ENCODE results near the gene MTUS2. TPM values are rescaled to one million over a fixed set of nuclear protein-coding genes. Genes with fewer than 3 reads are reported as not detected.

The MTUS2 gene
- total and polyA plus RNA-seq, 10 of the 15 experiments (the other 5 are each of a cell fraction or from before 2014, with no cell fraction given) = under 0.01 to 0.05 (median 0.02) TPM; not detected in 6

DNA sequence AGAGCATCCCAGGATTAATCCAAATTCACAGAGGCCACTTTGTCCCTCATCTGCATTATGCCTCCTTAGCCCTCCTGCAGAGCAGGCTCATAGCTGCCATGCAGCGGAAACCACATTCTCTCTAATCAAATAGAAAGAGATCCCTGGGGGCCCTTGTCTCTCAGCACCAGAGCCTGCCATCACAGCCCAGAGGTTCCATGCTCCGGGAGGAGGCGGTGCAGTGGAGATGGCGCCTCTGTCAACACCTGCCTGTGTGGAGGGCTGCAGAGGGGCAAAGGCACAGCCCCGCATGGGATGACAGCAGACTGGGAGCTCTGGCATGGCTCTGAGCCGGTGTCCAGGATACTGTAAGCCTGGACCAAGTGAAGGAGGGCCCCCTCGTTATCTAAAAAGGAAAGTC lies 664.1 kb downstream of the MTUS2 start:
- intact Hi-C loops (cut with micrococcal nuclease; ENCODE audit: unreplicated experiment) = no loop called here
- Histone ChIP-seq H2AFZ (ENCODE audit: control insufficient read depth, low read depth, low read length) (no peak overlapping the region), H3K27me3 (replicated peaks in 1 of 2; ENCODE audit: control insufficient read depth in 2 of 2, insufficient read depth in 2 of 2, low read length in 1 of 2) (no peaks in the 10 kb centered on the region; a peak in 1 of 4 replicates), H3K4me3 (no peak overlapping the region), H3K27ac (ENCODE audit: control insufficient read depth, insufficient read depth) (no peak overlapping the region), H3K4me2 (ENCODE audit: control insufficient read depth, insufficient read depth) (no peak overlapping the region), H3K9ac (ENCODE audit: control insufficient read depth, insufficient read depth, low read length) (no peak overlapping the region), H4K20me1 (ENCODE audit: control insufficient read depth, insufficient read depth) (no peaks in the 10 kb centered on the region), H3K4me1 (ENCODE audit: control insufficient read depth, insufficient read depth, low read length) (no peaks in the 10 kb centered on the region), H3K79me2 (ENCODE audit: control insufficient read depth, insufficient read depth, low read length) (no peaks in the 10 kb centered on the region), H3K36me3 (ENCODE audit: control insufficient read depth in 2 of 2, insufficient read depth in 2 of 2, low read length in 1 of 2) (no peaks in the 10 kb centered on the region), H3K9me3 (replicated peaks; ENCODE audit: control insufficient read depth, insufficient read depth, low read length) (no peaks in the 10 kb centered on the region)
- WGBS (ENCODE audit: insufficient coverage, insufficient replicate concordance, low lambda C conversion rate, missing lambda C conversion rate) = 6% methylated on average over 7 of the region's 7 CpGs
- ATAC-seq (peak; percentile 65), FAIRE-seq (no peak), DNase-seq (ENCODE audit: low read depth, low spot score) (no peak)
- ChIA-PET CTCF (interaction anchor here (0.6 to 2.3 kb wide), 4 partner anchors 11 to 628 kb away, joined by 3 to 8 read pairs (median 3); no protein-coding TSS in a partner anchor), POLR2A (no interaction called here), SMC1A (ENCODE audit: uncharacterized antibody, unreplicated experiment) (interaction anchor here (1.1 kb wide), 1 partner anchor 11 kb away, joined by 3 read pairs; no protein-coding TSS in a partner anchor), RAD21 (ENCODE audit: unreplicated experiment) (interaction anchor here (0.8 kb wide), 1 partner anchor 11 kb away, joined by 3 read pairs; no protein-coding TSS in a partner anchor)
- in situ Hi-C loops (cut with MboI) = no loop called here
- BruUV-seq (replicated peaks) = no TSS peak
- TF ChIP-seq, protein P1, sequence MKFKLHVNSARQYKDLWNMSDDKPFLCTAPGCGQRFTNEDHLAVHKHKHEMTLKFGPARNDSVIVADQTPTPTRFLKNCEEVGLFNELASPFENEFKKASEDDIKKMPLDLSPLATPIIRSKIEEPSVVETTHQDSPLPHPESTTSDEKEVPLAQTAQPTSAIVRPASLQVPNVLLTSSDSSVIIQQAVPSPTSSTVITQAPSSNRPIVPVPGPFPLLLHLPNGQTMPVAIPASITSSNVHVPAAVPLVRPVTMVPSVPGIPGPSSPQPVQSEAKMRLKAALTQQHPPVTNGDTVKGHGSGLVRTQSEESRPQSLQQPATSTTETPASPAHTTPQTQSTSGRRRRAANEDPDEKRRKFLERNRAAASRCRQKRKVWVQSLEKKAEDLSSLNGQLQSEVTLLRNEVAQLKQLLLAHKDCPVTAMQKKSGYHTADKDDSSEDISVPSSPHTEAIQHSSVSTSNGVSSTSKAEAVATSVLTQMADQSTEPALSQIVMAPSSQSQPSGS (IDR thresholded peaks at IDR 0.05; ENCODE audit: low read length) = no peak
- TF ChIP-seq LARP7 (IDR thresholded peaks at IDR 0.05) = no peak
- TF ChIP-seq YY1 (IDR thresholded peaks at IDR 0.05; ENCODE audit: low read depth, low read length) = no peak
- TF ChIP-seq SIX5 (IDR thresholded peaks at IDR 0.05; ENCODE audit: low read depth, low read length, severe bottlenecking) = no peak

GRCh38 chr13:29484796-29485195 lies 664.7 kb downstream of the MTUS2 start:
- no peak for ATAC-seq
- ChIA-PET SMC1A (ENCODE audit: uncharacterized antibody, unreplicated experiment) (interaction anchor here (0.6 to 1.1 kb wide), 2 partner anchors 11 to 20 kb away, joined by 3 read pairs; no protein-coding TSS in a partner anchor), RAD21 (ENCODE audit: unreplicated experiment) (interaction anchor here (0.8 kb wide), 1 partner anchor 11 kb away, joined by 3 read pairs; no protein-coding TSS in a partner anchor), POLR2A (interaction anchor here (0.5 kb wide), 1 partner anchor 10 kb away, joined by 3 read pairs; no protein-coding TSS in a partner anchor), CTCF (interaction anchor here (0.8 to 2.3 kb wide), 4 partner anchors 11 to 628 kb away, joined by 3 to 8 read pairs (median 4); no protein-coding TSS in a partner anchor)
- no peak overlapping the region for H2AFZ ChIP-seq (ENCODE audit: control insufficient read depth, low read depth, low read length)
- no peak overlapping the region for H3K4me2 ChIP-seq (ENCODE audit: control insufficient read depth, insufficient read depth)
- in situ Hi-C loops (cut with MboI) (no loop called here), intact Hi-C loops (cut with micrococcal nuclease; ENCODE audit: unreplicated experiment) (no loop called here)
- no peaks in the 10 kb centered on the region for H4K20me1 ChIP-seq (ENCODE audit: control insufficient read depth, insufficient read depth)
- H3K4me3 ChIP-seq = no peak overlapping the region
- H3K4me1 ChIP-seq (ENCODE audit: control insufficient read depth, insufficient read depth, low read length) = no peaks in the 10 kb centered on the region
- no peaks in the 10 kb centered on the region; a peak in 1 of 4 replicates for H3K27me3 ChIP-seq (replicated peaks in 1 of 2; ENCODE audit: control insufficient read depth in 2 of 2, insufficient read depth in 2 of 2, low read length in 1 of 2)
- no peaks in the 10 kb centered on the region for H3K36me3 ChIP-seq (ENCODE audit: control insufficient read depth in 2 of 2, insufficient read depth in 2 of 2, low read length in 1 of 2)
- no TSS peak for BruUV-seq (replicated peaks)
- no peaks in the 10 kb centered on the region for H3K9me3 ChIP-seq (replicated peaks; ENCODE audit: control insufficient read depth, insufficient read depth, low read length)
- TF ChIP-seq KDM1A (IDR thresholded peaks at IDR 0.05; ENCODE audit: borderline replicate concordance) = no peak
- no peak for TF ChIP-seq ATF7 (IDR thresholded peaks at IDR 0.05; ENCODE audit: low read depth)
- TF ChIP-seq, protein P2, sequence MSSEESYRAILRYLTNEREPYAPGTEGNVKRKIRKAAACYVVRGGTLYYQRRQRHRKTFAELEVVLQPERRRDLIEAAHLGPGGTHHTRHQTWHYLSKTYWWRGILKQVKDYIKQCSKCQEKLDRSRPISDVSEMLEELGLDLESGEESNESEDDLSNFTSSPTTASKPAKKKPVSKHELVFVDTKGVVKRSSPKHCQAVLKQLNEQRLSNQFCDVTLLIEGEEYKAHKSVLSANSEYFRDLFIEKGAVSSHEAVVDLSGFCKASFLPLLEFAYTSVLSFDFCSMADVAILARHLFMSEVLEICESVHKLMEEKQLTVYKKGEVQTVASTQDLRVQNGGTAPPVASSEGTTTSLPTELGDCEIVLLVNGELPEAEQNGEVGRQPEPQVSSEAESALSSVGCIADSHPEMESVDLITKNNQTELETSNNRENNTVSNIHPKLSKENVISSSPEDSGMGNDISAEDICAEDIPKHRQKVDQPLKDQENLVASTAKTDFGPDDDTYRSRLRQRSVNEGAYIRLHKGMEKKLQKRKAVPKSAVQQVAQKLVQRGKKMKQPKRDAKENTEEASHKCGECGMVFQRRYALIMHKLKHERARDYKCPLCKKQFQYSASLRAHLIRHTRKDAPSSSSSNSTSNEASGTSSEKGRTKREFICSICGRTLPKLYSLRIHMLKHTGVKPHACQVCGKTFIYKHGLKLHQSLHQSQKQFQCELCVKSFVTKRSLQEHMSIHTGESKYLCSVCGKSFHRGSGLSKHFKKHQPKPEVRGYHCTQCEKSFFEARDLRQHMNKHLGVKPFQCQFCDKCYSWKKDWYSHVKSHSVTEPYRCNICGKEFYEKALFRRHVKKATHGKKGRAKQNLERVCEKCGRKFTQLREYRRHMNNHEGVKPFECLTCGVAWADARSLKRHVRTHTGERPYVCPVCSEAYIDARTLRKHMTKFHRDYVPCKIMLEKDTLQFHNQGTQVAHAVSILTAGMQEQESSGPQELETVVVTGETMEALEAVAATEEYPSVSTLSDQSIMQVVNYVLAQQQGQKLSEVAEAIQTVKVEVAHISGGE (CRISPR knock-in tag; IDR thresholded peaks at IDR 0.05) = no peak
- TF ChIP-seq MEF2B (IDR thresholded peaks at IDR 0.05; ENCODE audit: partially characterized antibody, poor library complexity, severe bottlenecking) = no peak
- TF ChIP-seq ESRRA (IDR thresholded peaks at IDR 0.05; ENCODE audit: low read length) = no peak
- no peak for TF ChIP-seq MTA3 (IDR thresholded peaks at IDR 0.05; ENCODE audit: borderline replicate concordance, low read length)
- DNase-seq (ENCODE audit: low read depth, low spot score) = no peak
- H3K9ac ChIP-seq (ENCODE audit: control insufficient read depth, insufficient read depth, low read length) = no peak overlapping the region
- H3K79me2 ChIP-seq (ENCODE audit: control insufficient read depth, insufficient read depth, low read length) = no peaks in the 10 kb centered on the region
- H3K27ac ChIP-seq (ENCODE audit: control insufficient read depth, insufficient read depth) = no peak overlapping the region
- no peak for FAIRE-seq
- 65% methylated on average over 7 of the region's 7 CpGs for WGBS (ENCODE audit: insufficient coverage, insufficient replicate concordance, low lambda C conversion rate, missing lambda C conversion rate)
